Ishikawa (cell line): ENCODE results near the gene HOTAIR.

Experiments
- CEBPB ChIP-seq: IDR thresholded peaks from 2 replicates; pipeline ENCODE4 v1.6.1; 2012
- EGR1 ChIP-seq: IDR thresholded peaks from 2 replicates; pipeline ENCODE4 v1.6.1; 2012
- EP300 ChIP-seq: IDR thresholded peaks from 2 replicates; pipeline ENCODE4 v1.6.1; 2012; ENCODE audit warnings: borderline replicate concordance
- FOXM1 ChIP-seq: IDR thresholded peaks from 2 replicates; pipeline ENCODE4 v1.6.1; 2012; ENCODE audit warnings: low read depth, borderline replicate concordance
- NFIC ChIP-seq: IDR thresholded peaks from 2 replicates; pipeline ENCODE4 v1.6.1; 2012
- RAD21 ChIP-seq: IDR thresholded peaks from 2 replicates; pipeline ENCODE4 v1.6.1; 2012; ENCODE audit warnings: low read depth
- TAF1 ChIP-seq: IDR thresholded peaks from 2 replicates; pipeline ENCODE4 v1.6.1; 2012; ENCODE audit warnings: low read depth, mild to moderate bottlenecking
- TEAD4 ChIP-seq: IDR thresholded peaks from 2 replicates; pipeline ENCODE4 v1.6.1; 2012
- YY1 ChIP-seq: IDR thresholded peaks from 2 replicates; pipeline ENCODE4 v1.6.1; 2012; ENCODE audit warnings: low read depth
- ZBTB7A ChIP-seq: IDR thresholded peaks from 2 replicates; pipeline ENCODE4 v1.6.1; 2012; ENCODE audit warnings: low read depth
- TF ChIP-seq, protein P1 (sequence below): IDR thresholded peaks from 2 replicates; pipeline ENCODE4 v1.6.1; 2012
- TF ChIP-seq, protein P2 (sequence below): IDR thresholded peaks from 2 replicates; pipeline ENCODE4 v1.6.1; 2012; ENCODE audit warnings: low read depth, mild to moderate bottlenecking

DNA sequence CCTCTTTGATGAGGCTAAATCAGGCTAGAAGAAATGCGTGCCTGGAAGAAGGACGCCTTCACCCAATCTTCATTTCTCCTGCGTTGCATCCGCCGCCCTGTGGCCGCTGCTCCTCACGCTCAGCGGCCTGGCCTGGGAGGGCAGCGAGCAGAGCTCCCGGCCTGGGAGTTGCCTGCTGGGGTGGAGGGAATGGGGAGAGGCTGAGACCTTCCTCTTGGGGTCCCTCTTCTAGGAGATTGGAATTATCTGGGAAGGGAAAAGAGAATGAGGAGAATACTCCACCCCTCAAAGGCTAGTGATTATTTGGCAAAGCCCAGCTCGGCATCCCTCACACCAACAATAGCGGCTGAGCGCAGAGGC lies 22.4 kb downstream of the HOTAIR start:
- TF ChIP-seq RAD21 (no peak), TEAD4 (no peak), TAF1 (no peak), EGR1 (no peak), EP300 (no peak), CEBPB (no peak), NFIC (no peak), FOXM1 (no peak), YY1 (no peak), ZBTB7A (no peak)
- TF ChIP-seq, protein P1, sequence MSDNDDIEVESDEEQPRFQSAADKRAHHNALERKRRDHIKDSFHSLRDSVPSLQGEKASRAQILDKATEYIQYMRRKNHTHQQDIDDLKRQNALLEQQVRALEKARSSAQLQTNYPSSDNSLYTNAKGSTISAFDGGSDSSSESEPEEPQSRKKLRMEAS: no peak
- TF ChIP-seq, protein P2, sequence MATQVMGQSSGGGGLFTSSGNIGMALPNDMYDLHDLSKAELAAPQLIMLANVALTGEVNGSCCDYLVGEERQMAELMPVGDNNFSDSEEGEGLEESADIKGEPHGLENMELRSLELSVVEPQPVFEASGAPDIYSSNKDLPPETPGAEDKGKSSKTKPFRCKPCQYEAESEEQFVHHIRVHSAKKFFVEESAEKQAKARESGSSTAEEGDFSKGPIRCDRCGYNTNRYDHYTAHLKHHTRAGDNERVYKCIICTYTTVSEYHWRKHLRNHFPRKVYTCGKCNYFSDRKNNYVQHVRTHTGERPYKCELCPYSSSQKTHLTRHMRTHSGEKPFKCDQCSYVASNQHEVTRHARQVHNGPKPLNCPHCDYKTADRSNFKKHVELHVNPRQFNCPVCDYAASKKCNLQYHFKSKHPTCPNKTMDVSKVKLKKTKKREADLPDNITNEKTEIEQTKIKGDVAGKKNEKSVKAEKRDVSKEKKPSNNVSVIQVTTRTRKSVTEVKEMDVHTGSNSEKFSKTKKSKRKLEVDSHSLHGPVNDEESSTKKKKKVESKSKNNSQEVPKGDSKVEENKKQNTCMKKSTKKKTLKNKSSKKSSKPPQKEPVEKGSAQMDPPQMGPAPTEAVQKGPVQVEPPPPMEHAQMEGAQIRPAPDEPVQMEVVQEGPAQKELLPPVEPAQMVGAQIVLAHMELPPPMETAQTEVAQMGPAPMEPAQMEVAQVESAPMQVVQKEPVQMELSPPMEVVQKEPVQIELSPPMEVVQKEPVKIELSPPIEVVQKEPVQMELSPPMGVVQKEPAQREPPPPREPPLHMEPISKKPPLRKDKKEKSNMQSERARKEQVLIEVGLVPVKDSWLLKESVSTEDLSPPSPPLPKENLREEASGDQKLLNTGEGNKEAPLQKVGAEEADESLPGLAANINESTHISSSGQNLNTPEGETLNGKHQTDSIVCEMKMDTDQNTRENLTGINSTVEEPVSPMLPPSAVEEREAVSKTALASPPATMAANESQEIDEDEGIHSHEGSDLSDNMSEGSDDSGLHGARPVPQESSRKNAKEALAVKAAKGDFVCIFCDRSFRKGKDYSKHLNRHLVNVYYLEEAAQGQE: no peak
